Gastroesophageal sphincter (tissue), 3 donors: ENCODE results near the gene PARD3.

ENCODE experiments used
- EP300 ChIP-seq: sonication (generic); formaldehyde crosslinking; IDR thresholded peaks from one replicate; pipeline ENCODE4 v1.6.1; 2017; ENCODE audit warnings: antibody characterized with exemption, mild to moderate bottlenecking
- POLR2A ChIP-seq, 2 donors: fragments of 450-650 bp; IDR thresholded peaks; one replicate each; pipeline ENCODE4 v1.6.1; 2017; ENCODE audit warnings: antibody characterized with exemption in 2 of 2, mild to moderate bottlenecking in 2 of 2, moderate library complexity in 1 of 2
- POLR2AphosphoS5 ChIP-seq: sonication (generic); formaldehyde crosslinking; IDR thresholded peaks from one replicate; pipeline ENCODE4 v1.6.1; 2017; ENCODE audit warnings: antibody characterized with exemption
- TF ChIP-seq, protein P1 (sequence below), 4 experiments: fragments of 200-600 bp in 2 of 4; fragments of 450-650 bp in 2 of 4; sonication (generic) in 1 of 4; IDR thresholded peaks; one replicate each; pipeline ENCODE4 v1.5.1; 2017 to 2019; ENCODE audit warnings: antibody characterized with exemption in 4 of 4, mild to moderate bottlenecking in 2 of 4, moderate library complexity in 2 of 4

- TF ChIP-seq, protein P1, sequence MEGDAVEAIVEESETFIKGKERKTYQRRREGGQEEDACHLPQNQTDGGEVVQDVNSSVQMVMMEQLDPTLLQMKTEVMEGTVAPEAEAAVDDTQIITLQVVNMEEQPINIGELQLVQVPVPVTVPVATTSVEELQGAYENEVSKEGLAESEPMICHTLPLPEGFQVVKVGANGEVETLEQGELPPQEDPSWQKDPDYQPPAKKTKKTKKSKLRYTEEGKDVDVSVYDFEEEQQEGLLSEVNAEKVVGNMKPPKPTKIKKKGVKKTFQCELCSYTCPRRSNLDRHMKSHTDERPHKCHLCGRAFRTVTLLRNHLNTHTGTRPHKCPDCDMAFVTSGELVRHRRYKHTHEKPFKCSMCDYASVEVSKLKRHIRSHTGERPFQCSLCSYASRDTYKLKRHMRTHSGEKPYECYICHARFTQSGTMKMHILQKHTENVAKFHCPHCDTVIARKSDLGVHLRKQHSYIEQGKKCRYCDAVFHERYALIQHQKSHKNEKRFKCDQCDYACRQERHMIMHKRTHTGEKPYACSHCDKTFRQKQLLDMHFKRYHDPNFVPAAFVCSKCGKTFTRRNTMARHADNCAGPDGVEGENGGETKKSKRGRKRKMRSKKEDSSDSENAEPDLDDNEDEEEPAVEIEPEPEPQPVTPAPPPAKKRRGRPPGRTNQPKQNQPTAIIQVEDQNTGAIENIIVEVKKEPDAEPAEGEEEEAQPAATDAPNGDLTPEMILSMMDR (IDR thresholded peaks at IDR 0.05): no peak
- TF ChIP-seq POLR2A (IDR thresholded peaks at IDR 0.05) (no peak), EP300 (no peak), POLR2AphosphoS5 (no peak)
These were observed 416.1 kb downstream of the PARD3 start for GRCh38 chr10:34399013-34399412.
